K562 (cell line): ENCODE results near the gene IQUB. TPM values are rescaled to one million over a fixed set of nuclear protein-coding genes. Genes with fewer than 3 reads are reported as not detected.

Source experiments
- ARID3A ChIP-seq: IDR thresholded peaks from 2 replicates; pipeline ENCODE4 v1.6.1; 2012; ENCODE audit warnings: low read depth, low read length, improper control_type of control experiment, borderline replicate concordance
- ARNT ChIP-seq, 2 experiments: fragments of 450-650 bp; IDR thresholded peaks; 2 replicates each; pipeline ENCODE4 v1.6.1; 2016; ENCODE audit warnings: mild to moderate bottlenecking in 1 of 2
- EP300 ChIP-seq: IDR thresholded peaks from 2 replicates; pipeline ENCODE4 v1.6.1; 2012; ENCODE audit warnings: low read length, improper control_type of control experiment
- FOS ChIP-seq: IDR thresholded peaks from 3 replicates; pipeline ENCODE4 v1.6.1; 2011; ENCODE audit not compliant: insufficient read length; ENCODE audit errors: extremely low read depth
- HIVEP1 ChIP-seq: fragments of 250-450 bp; sonication (Bioruptor Pico); IDR thresholded peaks from 2 replicates; pipeline ENCODE4 v1.4.0; 2020; ENCODE audit warnings: mild to moderate bottlenecking
- HNRNPK ChIP-seq: fragments of 200-400 bp; formaldehyde crosslinking; IDR thresholded peaks from one replicate; pipeline ENCODE4 v1.6.1; 2018; ENCODE audit warnings: mild to moderate bottlenecking, low read depth, low read length; ENCODE audit not compliant: poor library complexity, severe bottlenecking
- HNRNPUL1 ChIP-seq: fragments of 200-400 bp; formaldehyde crosslinking; IDR thresholded peaks from 2 replicates; pipeline ENCODE4 v1.6.1; 2017; ENCODE audit warnings: low read length
- KAT2B ChIP-seq: IDR thresholded peaks from one replicate; pipeline ENCODE4 v1.6.1; 2012; ENCODE audit warnings: low read depth, mild to moderate bottlenecking, control low read depth, inconsistent platforms, low read length, moderate library complexity
- KAT7 ChIP-seq: sonication (generic); formaldehyde crosslinking; IDR thresholded peaks from 2 replicates; pipeline ENCODE4 v1.8.0; 2022; ENCODE audit warnings: missing genetic modification reagents, mild to moderate bottlenecking, borderline replicate concordance
- NRF1 ChIP-seq, 2 experiments: fragments of 450-650 bp; IDR thresholded peaks in 1 of 2; conservative IDR thresholded peaks in 1 of 2; 2 replicates each; pipeline ENCODE4 v1.6.1; 2014; ENCODE audit warnings: mild to moderate bottlenecking in 2 of 2
- POLR2H ChIP-seq: IDR thresholded peaks from 2 replicates; pipeline ENCODE4 v1.6.1; 2016; ENCODE audit warnings: missing genetic modification characterization, low read depth, mild to moderate bottlenecking, control low read depth, missing compliant biosample characterization, moderate library complexity
- ZC3H4 ChIP-seq: sonication (generic); formaldehyde crosslinking; IDR thresholded peaks from 2 replicates; pipeline ENCODE4 v1.9.0; 2021; ENCODE audit warnings: missing genetic modification reagents, borderline replicate concordance
- ZNF143 ChIP-seq: sonication (generic); formaldehyde crosslinking; IDR thresholded peaks from 2 replicates; pipeline ENCODE4 v1.9.0; 2022; ENCODE audit warnings: mild to moderate bottlenecking, missing genetic modification reagents
- polyA plus RNA-seq, 8 experiments: library from polyadenylated mRNA; depleted of rRNA in 4 of 8; stranded (reverse) in 5 of 8; unstranded in 3 of 8; fragments of >200 nt; fragmentation: Nextera tagmentation in 2 of 8; fragmentation: Illumina TruSeq in 1 of 8; extraction: Ambion mirVana in 2 of 8; extraction: Trizol in 1 of 8; gene quantifications; 2 replicates each; pipeline versions ENCODE4 v1.2.1 to v1.2.3, GENCODE V29; 2011 to 2014; ENCODE audit warnings: inconsistent platforms in 1 of 8, missing spikeins in 1 of 8
- total RNA-seq, 7 experiments: library from RNA; depleted of rRNA in 6 of 7; stranded (reverse); fragments of >200 nt in 6 of 7; fragmentation: Illumina TruSeq in 2 of 7; extraction: Trizol in 2 of 7; gene quantifications; 2 replicates each; pipeline versions ENCODE4 v1.2.1 to v1.2.3, GENCODE V29; 2011 to 2021; ENCODE audit warnings: low replicate concordance in 1 of 7
- TF ChIP-seq, protein P1 (sequence below): fragments of 250-450 bp; sonication (Bioruptor Pico); IDR thresholded peaks from 2 replicates; pipeline ENCODE4 v1.4.0; 2020; ENCODE audit warnings: mild to moderate bottlenecking, moderate library complexity, borderline replicate concordance

IQUB gene
- total and polyA plus RNA-seq, 9 of the 15 experiments (the other 6 are each of a cell fraction or from before 2014, with no cell fraction given) = 0.62 to 2.6 (median 1.4) TPM

- TF ChIP-seq HNRNPUL1 = no peak
- peak; percentile 23 for TF ChIP-seq POLR2H
- no peak for TF ChIP-seq ZC3H4 (CRISPR knock-in tag)
- TF ChIP-seq, protein P1, sequence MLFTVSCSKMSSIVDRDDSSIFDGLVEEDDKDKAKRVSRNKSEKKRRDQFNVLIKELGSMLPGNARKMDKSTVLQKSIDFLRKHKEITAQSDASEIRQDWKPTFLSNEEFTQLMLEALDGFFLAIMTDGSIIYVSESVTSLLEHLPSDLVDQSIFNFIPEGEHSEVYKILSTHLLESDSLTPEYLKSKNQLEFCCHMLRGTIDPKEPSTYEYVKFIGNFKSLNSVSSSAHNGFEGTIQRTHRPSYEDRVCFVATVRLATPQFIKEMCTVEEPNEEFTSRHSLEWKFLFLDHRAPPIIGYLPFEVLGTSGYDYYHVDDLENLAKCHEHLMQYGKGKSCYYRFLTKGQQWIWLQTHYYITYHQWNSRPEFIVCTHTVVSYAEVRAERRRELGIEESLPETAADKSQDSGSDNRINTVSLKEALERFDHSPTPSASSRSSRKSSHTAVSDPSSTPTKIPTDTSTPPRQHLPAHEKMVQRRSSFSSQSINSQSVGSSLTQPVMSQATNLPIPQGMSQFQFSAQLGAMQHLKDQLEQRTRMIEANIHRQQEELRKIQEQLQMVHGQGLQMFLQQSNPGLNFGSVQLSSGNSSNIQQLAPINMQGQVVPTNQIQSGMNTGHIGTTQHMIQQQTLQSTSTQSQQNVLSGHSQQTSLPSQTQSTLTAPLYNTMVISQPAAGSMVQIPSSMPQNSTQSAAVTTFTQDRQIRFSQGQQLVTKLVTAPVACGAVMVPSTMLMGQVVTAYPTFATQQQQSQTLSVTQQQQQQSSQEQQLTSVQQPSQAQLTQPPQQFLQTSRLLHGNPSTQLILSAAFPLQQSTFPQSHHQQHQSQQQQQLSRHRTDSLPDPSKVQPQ (CRISPR knock-in tag) = no peak
- no peak for TF ChIP-seq HNRNPK
- TF ChIP-seq ZNF143 (CRISPR knock-in tag) = no peak
- no peak for TF ChIP-seq KAT7 (CRISPR knock-in tag)
- TF ChIP-seq FOS = no peak
- peak; percentile 99 for TF ChIP-seq ARID3A
- TF ChIP-seq KAT2B = no peak
- TF ChIP-seq ARNT (IDR thresholded peaks at IDR 0.05) = no peak; a peak in 1 of 4 replicates
- TF ChIP-seq EP300 = no peak
- TF ChIP-seq HIVEP1 (CRISPR knock-in tag) = no peak
- no peak for TF ChIP-seq NRF1 (conservative IDR thresholded peaks at IDR 0.05 in 1 of 2, IDR thresholded peaks at IDR 0.05 in 1 of 2)
- TF ChIP-seq, all 486 proteins: peak for 16
These were observed 2.7 kb upstream of the IQUB start (continued) for GRCh38 chr7:123537026-123537642.
